ENCODE data around the gene COL17A1. TPM values are rescaled to one million over a fixed set of nuclear protein-coding genes. Genes with fewer than 3 reads are reported as not detected.

COL17A1 gene
- total RNA-seq, 1 experiment from 2014 or later, result 0.73 TPM

GRCh38 chr10:104123397-104123796 lies 37.7 kb upstream of the COL17A1 start:
- peaks cover 28% of the 10 kb centered on the region for H3K36me3 Mint-ChIP-seq (ENCODE audit: insufficient read depth, unreplicated experiment)
- no peaks in the 10 kb centered on the region for H3K9me3 Mint-ChIP-seq (ENCODE audit: low read depth, unreplicated experiment)
- BruUV-seq (replicated peaks), result no TSS peak
- H3K4me1 Mint-ChIP-seq (ENCODE audit: low read depth, unreplicated experiment), result peaks cover 23% of the 10 kb centered on the region
- H3K4me3 Mint-ChIP-seq (ENCODE audit: low read depth, unreplicated experiment), result peak overlapping the region; percentile 70
- DNase-seq, result no peak
- CTCF ChIA-PET, result interaction anchor here (0.6 to 1.1 kb wide), 4 partner anchors 74 to 502 kb away, joined by 3 read pairs; no protein-coding TSS in a partner anchor
- no peak overlapping the region for H3K27ac Mint-ChIP-seq (ENCODE audit: unreplicated experiment)
- intact Hi-C loops (cut with micrococcal nuclease; ENCODE audit: unreplicated experiment), result loop anchor here (1.0 to 5.0 kb wide), 5 partner anchors 41 to 235 kb away; no protein-coding TSS in a partner anchor
- no peak for TF ChIP-seq CTCF (IDR thresholded peaks at IDR 0.05; ENCODE audit: unreplicated experiment)
- no peaks in the 10 kb centered on the region for H3K27me3 Mint-ChIP-seq (ENCODE audit: unreplicated experiment)

GRCh38 chr10:104122225-104123107 lies 36.8 kb upstream of the COL17A1 start:
- intact Hi-C loops (cut with micrococcal nuclease; ENCODE audit: unreplicated experiment), result loop anchor here (1.0 to 5.0 kb wide), 5 partner anchors 40 to 234 kb away; no protein-coding TSS in a partner anchor
- no peak for TF ChIP-seq CTCF (IDR thresholded peaks at IDR 0.05; ENCODE audit: unreplicated experiment)
- H3K9me3 Mint-ChIP-seq (ENCODE audit: low read depth, unreplicated experiment), result no peaks in the 10 kb centered on the region
- H3K27ac Mint-ChIP-seq (ENCODE audit: unreplicated experiment), result peak overlapping the region; percentile 94
- BruUV-seq (replicated peaks), result TSS peak; percentile 62
- peaks cover 23% of the 10 kb centered on the region for H3K4me1 Mint-ChIP-seq (ENCODE audit: low read depth, unreplicated experiment)
- no peaks in the 10 kb centered on the region for H3K27me3 Mint-ChIP-seq (ENCODE audit: unreplicated experiment)
- DNase-seq, result no peak
- CTCF ChIA-PET, result interaction anchor here (0.6 to 1.6 kb wide), 7 partner anchors 13 to 234 kb away, joined by 3 to 6 read pairs (median 3); no protein-coding TSS in a partner anchor
- peaks cover 28% of the 10 kb centered on the region for H3K36me3 Mint-ChIP-seq (ENCODE audit: insufficient read depth, unreplicated experiment)
- peak overlapping the region; percentile 70 for H3K4me3 Mint-ChIP-seq (ENCODE audit: low read depth, unreplicated experiment)

- no TSS peak for BruUV-seq (replicated peaks)
- DNase-seq, result peak; percentile 96
- peak within 1 kb of the TSS; percentile 94 for H3K27ac Mint-ChIP-seq (ENCODE audit: unreplicated experiment)
- H3K9me3 Mint-ChIP-seq (ENCODE audit: low read depth, unreplicated experiment), result no peaks in the 10 kb centered on the region
- H3K4me3 Mint-ChIP-seq (ENCODE audit: low read depth, unreplicated experiment), result peak within 1 kb of the TSS; percentile 70
- CTCF ChIA-PET, result interaction anchor here (0.5 to 1.6 kb wide), 11 partner anchors 12 to 425 kb away, joined by 3 to 6 read pairs (median 4); no protein-coding TSS in a partner anchor
- peaks cover 32% of the 10 kb centered on the region for H3K36me3 Mint-ChIP-seq (ENCODE audit: insufficient read depth, unreplicated experiment)
- peak; percentile 38 for TF ChIP-seq CTCF (IDR thresholded peaks at IDR 0.05; ENCODE audit: unreplicated experiment)
- H3K27me3 Mint-ChIP-seq (ENCODE audit: unreplicated experiment), result no peaks in the 10 kb centered on the region
- H3K4me1 Mint-ChIP-seq (ENCODE audit: low read depth, unreplicated experiment), result peaks cover 26% of the 10 kb centered on the region
- intact Hi-C loops (cut with micrococcal nuclease; ENCODE audit: unreplicated experiment), result loop anchor here (2.0 to 5.0 kb wide), 4 partner anchors 39 to 233 kb away; no protein-coding TSS in a partner anchor
These were observed 36.0 kb upstream of the COL17A1 start, which contains the start of gene SFR1 for GRCh38 chr10:104121485-104122224. TSS of gene SFR1 (plus strand) at chr10:104122171. CDS start at chr10:104122184, 13 bp downstream.

GRCh38 chr10:104120903-104121484 lies 35.3 kb upstream of the COL17A1 start:
- Mint-ChIP-seq H3K9me3 (ENCODE audit: low read depth, unreplicated experiment) (no peaks in the 10 kb centered on the region), H3K27me3 (ENCODE audit: unreplicated experiment) (no peaks in the 10 kb centered on the region), H3K4me1 (ENCODE audit: low read depth, unreplicated experiment) (peaks cover 32% of the 10 kb centered on the region), H3K36me3 (ENCODE audit: insufficient read depth, unreplicated experiment) (peaks cover 33% of the 10 kb centered on the region), H3K4me3 (ENCODE audit: low read depth, unreplicated experiment) (peak overlapping the region; percentile 70), H3K27ac (ENCODE audit: unreplicated experiment) (peak overlapping the region; percentile 94)
- intact Hi-C loops (cut with micrococcal nuclease; ENCODE audit: unreplicated experiment), result loop anchor here (5.0 kb wide), 2 partner anchors 39 to 86 kb away; no protein-coding TSS in a partner anchor
- CTCF ChIA-PET, result interaction anchor here (0.5 to 1.6 kb wide), 13 partner anchors 11 to 424 kb away, joined by 3 to 6 read pairs (median 4); partner anchors contain the start of gene STN1
- TF ChIP-seq CTCF (IDR thresholded peaks at IDR 0.05; ENCODE audit: unreplicated experiment), result no peak
- peak; percentile 87 for DNase-seq
- BruUV-seq (replicated peaks), result TSS peak; percentile 98

Data from Calu3 (cell line).